IPS-15b (cell line): ENCODE results near the gene RGPD3.
"Not testable (repeated sequence)": the region's sequence is repeated elsewhere in the genome, so short reads cannot be mapped to it uniquely, and the experiment has no call there.

Experiments used
- H3K27me3 ChIP-seq: one replicate; pipeline ENCODE4 v1.6.1; 2013; ENCODE audit warnings: low read length; ENCODE audit not compliant: control insufficient read depth, insufficient read depth
- H3K36me3 ChIP-seq: one replicate; pipeline ENCODE4 v1.6.1; 2013; ENCODE audit warnings: low read length; ENCODE audit not compliant: control insufficient read depth, insufficient read depth
- H3K4me1 ChIP-seq: one replicate; pipeline ENCODE4 v1.6.1; 2013; ENCODE audit warnings: mild to moderate bottlenecking, low read length; ENCODE audit not compliant: control insufficient read depth, insufficient read depth
- H3K4me3 ChIP-seq: one replicate; pipeline ENCODE4 v1.5.1; 2013; ENCODE audit warnings: low read depth, low read length
- H3K9ac ChIP-seq: one replicate; pipeline ENCODE4 v1.6.1; 2013; ENCODE audit warnings: low read depth, mild to moderate bottlenecking, low read length
- H3K9me3 ChIP-seq: one replicate; pipeline ENCODE4 v1.6.1; 2013; ENCODE audit warnings: mild to moderate bottlenecking, low read length; ENCODE audit not compliant: control insufficient read depth, insufficient read depth

RGPD3 gene

GRCh38 chr2:106470658-106471057 lies 2.4 kb upstream of the RGPD3 start:
- H3K36me3 ChIP-seq, H3K9ac ChIP-seq, H3K9me3 ChIP-seq, H3K4me1 ChIP-seq, H3K27me3 ChIP-seq, H3K4me3 ChIP-seq: not testable (repeated sequence)

GRCh38 chr2:106467516-106467915 lies 697 bp downstream of the RGPD3 start:
- H3K36me3 ChIP-seq, H3K4me1 ChIP-seq, H3K27me3 ChIP-seq, H3K9ac ChIP-seq, H3K4me3 ChIP-seq, H3K9me3 ChIP-seq: not testable (repeated sequence)

- not testable (repeated sequence) for H3K9ac ChIP-seq, H3K4me1 ChIP-seq, H3K27me3 ChIP-seq, H3K36me3 ChIP-seq, H3K4me3 ChIP-seq, H3K9me3 ChIP-seq
These were observed 6.3 kb downstream of the RGPD3 start for GRCh38 chr2:106461882-106462281.

- not testable (repeated sequence) for H3K9me3 ChIP-seq, H3K4me3 ChIP-seq, H3K4me1 ChIP-seq, H3K9ac ChIP-seq, H3K36me3 ChIP-seq, H3K27me3 ChIP-seq
These were observed 77.5 kb downstream of the RGPD3 start for GRCh38 chr2:106390680-106391079.

- not testable (repeated sequence) for H3K27me3 ChIP-seq, H3K9ac ChIP-seq, H3K36me3 ChIP-seq, H3K4me3 ChIP-seq, H3K4me1 ChIP-seq, H3K9me3 ChIP-seq
These were observed 79.3 kb downstream of the RGPD3 start for GRCh38 chr2:106388814-106389410.

GRCh38 chr2:106384548-106384947 lies 83.7 kb downstream of the RGPD3 start:
- H3K9me3 ChIP-seq, H3K27me3 ChIP-seq, H3K36me3 ChIP-seq, H3K4me3 ChIP-seq, H3K9ac ChIP-seq, H3K4me1 ChIP-seq: not testable (repeated sequence)

GRCh38 chr2:106381867-106382266 lies 86.3 kb downstream of the RGPD3 start:
- H3K9me3 ChIP-seq, H3K4me1 ChIP-seq, H3K4me3 ChIP-seq, H3K36me3 ChIP-seq, H3K27me3 ChIP-seq, H3K9ac ChIP-seq: not testable (repeated sequence)

GRCh38 chr2:106379567-106379966 lies 88.6 kb downstream of the RGPD3 start:
- H3K4me3 ChIP-seq, H3K4me1 ChIP-seq: not testable (repeated sequence)

GRCh38 chr2:106369182-106369581 lies 99.0 kb downstream of the RGPD3 start:
- H3K4me1 ChIP-seq, H3K9me3 ChIP-seq, H3K9ac ChIP-seq, H3K27me3 ChIP-seq, H3K4me3 ChIP-seq, H3K36me3 ChIP-seq: not testable (repeated sequence)

More at GRCh38 chr2:106379567-106379966, 88.6 kb downstream of the RGPD3 start:
- H3K9ac ChIP-seq, H3K36me3 ChIP-seq, H3K27me3 ChIP-seq, H3K9me3 ChIP-seq: not testable (repeated sequence)

- H3K4me3 ChIP-seq, result no peak overlapping the region
- H3K9me3 ChIP-seq, result no peaks in the 10 kb centered on the region
- H3K9ac ChIP-seq, result no peak overlapping the region
- peaks cover 2% of the 10 kb centered on the region for H3K4me1 ChIP-seq
- H3K27me3 ChIP-seq, result no peaks in the 10 kb centered on the region
- H3K36me3 ChIP-seq, result no peaks in the 10 kb centered on the region
These were observed 101.9 kb downstream of the RGPD3 start for GRCh38 chr2:106366204-106366885.

GRCh38 chr2:106363791-106364190 lies 104.4 kb downstream of the RGPD3 start:
- no peaks in the 10 kb centered on the region for H3K9me3 ChIP-seq
- no peaks in the 10 kb centered on the region for H3K36me3 ChIP-seq
- H3K4me3 ChIP-seq, result no peak overlapping the region
- peaks cover 2% of the 10 kb centered on the region for H3K4me1 ChIP-seq
- H3K9ac ChIP-seq, result no peak overlapping the region
- no peaks in the 10 kb centered on the region for H3K27me3 ChIP-seq

- H3K9ac ChIP-seq, result no peak overlapping the region
- H3K9me3 ChIP-seq, result no peaks in the 10 kb centered on the region
- H3K36me3 ChIP-seq, result no peaks in the 10 kb centered on the region
- no peaks in the 10 kb centered on the region for H3K27me3 ChIP-seq
- no peak overlapping the region for H3K4me3 ChIP-seq
- H3K4me1 ChIP-seq, result peaks cover 2% of the 10 kb centered on the region
These were observed 105.4 kb downstream of the RGPD3 start for GRCh38 chr2:106362789-106363188.
